HepG2 (cell line): ENCODE measurements around the gene TTYH1. TPM values are rescaled to one million over a fixed set of nuclear protein-coding genes. Genes with fewer than 3 reads are reported as not detected.

Experiments used
- ATAC-seq: fragments of 200-7000 bp; cut with Tn5 transposase; 3 replicates; pipeline ENCODE4 v1.9.1; 2020; ENCODE audit warnings: mild to moderate bottlenecking, moderate library complexity
- BruUV-seq: library from RNA; stranded (reverse); fragments of 400-500 nt; replicated peaks from 2 replicates; lab custom pipeline; 2021; lab: Mats Ljungman, UMichigan
- CTCF ChIA-PET: fragments of 300-600 bp; formaldehyde crosslinking; extraction: SDS; loops from one replicate; lab custom pipeline; 2021; ENCODE audit warnings: low total read pairs, inconsistent platforms, low intra/inter-chr PET ratio; lab: Yijun Ruan, JAX
- POLR2A ChIA-PET: fragments of 350-600 bp; sonication (Branson Sonifier 250); formaldehyde crosslinking; loops from one replicate; lab custom pipeline; 2020; ENCODE audit warnings: antibody characterized with exemption, inconsistent platforms; lab: Yijun Ruan, JAX
- DNase-seq: peaks from one replicate; pipeline ENCODE4 v3.0.0-alpha.2; 2015; ENCODE audit warnings: low spot score
- FAIRE-seq: peaks from 3 replicates; lab custom pipeline; 2011; peaks lifted over from hg19 to GRCh38; lab: Jason Lieb, UNC
- H2AFZ ChIP-seq: one replicate; pipeline ENCODE4 v1.6.1; 2011; ENCODE audit warnings: low read length, inconsistent platforms
- H3K27ac ChIP-seq: fragments of 300-600 bp; 3 replicates; pipeline ENCODE4 v1.8.0; 2011; ENCODE audit warnings: mixed run types, mild to moderate bottlenecking, mixed read lengths, low read length, inconsistent platforms; ENCODE audit not compliant: insufficient read depth; ENCODE audit errors: extremely low read length
- H3K27me3 ChIP-seq, 2 experiments: fragments of 200-600 bp in 1 of 2; 2 replicates in 1 of 2; 3 replicates in 1 of 2; pipeline versions ENCODE4 v1.6.0 to v1.8.0; 2011; ENCODE audit warnings: low read length in 2 of 2, mild to moderate bottlenecking in 2 of 2, moderate library complexity in 2 of 2, inconsistent platforms in 1 of 2; ENCODE audit not compliant: insufficient read depth in 2 of 2, control insufficient read depth in 1 of 2
- H3K36me3 ChIP-seq, 2 experiments: fragments of 200-600 bp in 1 of 2; replicated peaks in 1 of 2; 2 replicates in 1 of 2; 3 replicates in 1 of 2; pipeline versions ENCODE4 v1.5.1 to v1.8.0; 2011; ENCODE audit warnings: low read length in 2 of 2, inconsistent platforms in 1 of 2; ENCODE audit not compliant: insufficient read depth in 2 of 2, control insufficient read depth in 1 of 2
- H3K4me1 ChIP-seq: 2 replicates; pipeline ENCODE4 v1.5.1; 2012; ENCODE audit warnings: low read length, inconsistent platforms; ENCODE audit not compliant: insufficient read depth
- H3K4me2 ChIP-seq: 2 replicates; pipeline ENCODE4 v1.6.0; 2011; ENCODE audit warnings: low read depth, low read length, inconsistent platforms
- H3K4me3 ChIP-seq, 3 experiments: fragments of 200-600 bp in 1 of 3; sonication (generic), shearing (Covaris generic) in 1 of 3; replicated peaks in 1 of 3; 2 replicates each; pipeline ENCODE4 v1.5.1; 2011 to 2016; ENCODE audit warnings: low read length in 3 of 3, inconsistent platforms in 2 of 3, low read depth in 2 of 3, mild to moderate bottlenecking in 2 of 3, control low read depth in 1 of 3, mixed read lengths in 1 of 3; ENCODE audit not compliant: insufficient read depth in 1 of 3
- H3K79me2 ChIP-seq: one replicate; pipeline ENCODE4 v1.6.1; 2011; ENCODE audit warnings: low read length, inconsistent platforms; ENCODE audit not compliant: insufficient read depth
- H3K9ac ChIP-seq: 2 replicates; pipeline ENCODE4 v1.6.0; 2011; ENCODE audit warnings: mild to moderate bottlenecking, low read depth, low read length, inconsistent platforms; ENCODE audit not compliant: insufficient read depth
- H3K9me3 ChIP-seq: 2 replicates; pipeline ENCODE4 v1.5.1; 2012; ENCODE audit warnings: mild to moderate bottlenecking, low read length
- H4K20me1 ChIP-seq: 2 replicates; pipeline ENCODE4 v1.6.0; 2011; ENCODE audit warnings: inconsistent platforms, mild to moderate bottlenecking, low read length, moderate library complexity; ENCODE audit not compliant: insufficient read depth
- MYC ChIP-seq: sonication (generic); formaldehyde crosslinking; IDR thresholded peaks from 2 replicates; pipeline ENCODE4 v1.9.0; 2021; ENCODE audit warnings: missing genetic modification reagents, borderline replicate concordance
- SP1 ChIP-seq, 2 experiments: fragments of 450-650 bp in 1 of 2; sonication (generic) in 1 of 2; formaldehyde crosslinking in 1 of 2; IDR thresholded peaks; 2 replicates each; pipeline versions ENCODE4 v1.4.0 to v1.6.1; 2016 to 2020; ENCODE audit warnings: missing genetic modification reagents in 1 of 2
- SP2 ChIP-seq: sonication (generic); formaldehyde crosslinking; IDR thresholded peaks from 2 replicates; pipeline ENCODE4 v1.5.1; 2020; ENCODE audit warnings: mild to moderate bottlenecking, missing genetic modification reagents
- ZNF101 ChIP-seq: sonication (generic); formaldehyde crosslinking; IDR thresholded peaks from 2 replicates; pipeline ENCODE4 v1.4.0; 2020; ENCODE audit warnings: mild to moderate bottlenecking, low read depth, missing genetic modification reagents, borderline replicate concordance
- ZNF256 ChIP-seq: sonication (generic); formaldehyde crosslinking; conservative IDR thresholded peaks from 2 replicates; pipeline ENCODE4 v1.4.0; 2020; ENCODE audit warnings: missing genetic modification reagents
- ZNF549 ChIP-seq: sonication (generic); formaldehyde crosslinking; IDR thresholded peaks from 2 replicates; pipeline ENCODE4 v1.5.0; 2020; ENCODE audit warnings: missing genetic modification reagents
- WGBS: methylation state at CpG from one replicate; pipeline ENCODE4 v1.1.6; 2017; ENCODE audit warnings: low lambda C conversion rate; 5-methylcytosine and 5-hydroxymethylcytosine counted together
- in situ Hi-C: cut with HindIII; loops from 2 replicates; pipeline ENCODE4 v1.10.0; 2017; ENCODE audit warnings: low pct_unique_long_range_greater_than_20kb; ENCODE audit not compliant: extremely low pct_ligation_motif_present
- intact Hi-C: fragments of 100-400 bp; cut with micrococcal nuclease; formaldehyde crosslinking; loops from one replicate; pipeline ENCODE4 v1.10.0; 2022; ENCODE audit not compliant: unreplicated experiment
- polyA plus RNA-seq, 8 experiments: library from polyadenylated mRNA; depleted of rRNA in 3 of 8; stranded (reverse) in 7 of 8; unstranded in 1 of 8; fragments of >200 nt; fragmentation: Illumina TruSeq in 4 of 8; extraction: Trizol in 4 of 8; gene quantifications; 2 replicates each; pipeline versions ENCODE4 v1.2.1 to v1.2.3, GENCODE V29; 2011 to 2016; ENCODE audit warnings: low read depth in 4 of 8, missing spikeins in 1 of 8, mixed read lengths in 1 of 8; ENCODE audit not compliant: insufficient read depth in 1 of 8
- total RNA-seq, 5 experiments: library from RNA; depleted of rRNA; stranded (reverse); fragments of >200 nt; fragmentation: Illumina TruSeq; extraction: Trizol; gene quantifications; 2 replicates each; pipeline ENCODE4 v1.2.3, GENCODE V29; 2016; ENCODE audit warnings: low read depth in 1 of 5
- TF ChIP-seq, protein P1 (sequence below): sonication (generic); formaldehyde crosslinking; IDR thresholded peaks from 2 replicates; pipeline ENCODE4 v1.4.0; 2020; ENCODE audit warnings: missing genetic modification reagents

The TTYH1 gene
- total and polyA plus RNA-seq, 2 of the 13 experiments (the other 11 are each of a cell fraction or from before 2014, with no cell fraction given) = 6.9 to 19.9 TPM

DNA sequence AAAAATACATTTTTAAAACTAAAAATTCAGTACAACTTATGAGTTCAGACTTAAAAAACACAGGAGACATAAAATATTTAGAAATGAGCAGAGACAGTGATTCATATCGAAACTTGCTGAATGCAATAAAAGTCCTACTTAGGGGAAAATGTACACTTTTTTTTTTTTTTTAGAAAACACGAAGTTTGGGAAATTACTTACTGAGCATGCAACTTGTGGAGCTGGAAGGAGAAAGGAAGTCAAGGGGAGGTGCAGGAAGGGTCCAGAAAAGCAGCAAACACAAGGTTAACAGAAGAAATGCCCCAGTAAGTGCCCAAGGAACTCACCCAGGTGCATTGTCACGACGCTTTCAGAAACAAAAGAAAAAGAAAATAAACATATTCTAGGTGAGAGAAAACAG lies 31.9 kb upstream of the TTYH1 start:
- TF ChIP-seq ZNF549 (CRISPR knock-in tag) (no peak), SP1 (IDR thresholded peaks at IDR 0.05) (no peak), SP1 (CRISPR knock-in tag; IDR thresholded peaks at IDR 0.05) (no peak), MYC (CRISPR knock-in tag) (no peak), SP2 (CRISPR knock-in tag) (no peak), ZNF101 (CRISPR knock-in tag) (no peak), ZNF256 (CRISPR knock-in tag) (no peak)
- TF ChIP-seq, protein P1, sequence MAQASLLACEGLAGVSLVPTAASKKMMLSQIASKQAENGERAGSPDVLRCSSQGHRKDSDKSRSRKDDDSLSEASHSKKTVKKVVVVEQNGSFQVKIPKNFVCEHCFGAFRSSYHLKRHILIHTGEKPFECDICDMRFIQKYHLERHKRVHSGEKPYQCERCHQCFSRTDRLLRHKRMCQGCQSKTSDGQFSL (CRISPR knock-in tag) = no peak
- ATAC-seq (no peak), FAIRE-seq (no peak), DNase-seq (no peak)
- Histone ChIP-seq H4K20me1 (no peaks in the 10 kb centered on the region), H3K9me3 (no peaks in the 10 kb centered on the region), H3K4me3 (no peak overlapping the region), H3K27me3 (peaks cover 0 to 24% of the 10 kb centered on the region in 2 experiments; a peak in 4 of 5 replicates), H3K4me2 (no peak overlapping the region), H3K4me1 (peaks cover 5% of the 10 kb centered on the region; the same call in 1 of the 2 replicates), H3K9ac (no peak overlapping the region), H3K27ac (no peak overlapping the region), H3K36me3 (no peaks in the 10 kb centered on the region), H3K79me2 (no peaks in the 10 kb centered on the region), H2AFZ (no peak overlapping the region)
- intact Hi-C loops (no loop called here), in situ Hi-C loops (no loop called here)
- no TSS peak for BruUV-seq
- POLR2A ChIA-PET = no interaction called here
- WGBS = 49% methylated on average over 4 of the region's 4 CpGs
- CTCF ChIA-PET = no interaction called here
